CD14-positive monocyte (primary cell): Measurements from ENCODE around the gene OR8G5. TPM values are rescaled to one million over a fixed set of nuclear protein-coding genes. Genes with fewer than 3 reads are reported as not detected.

Experiments used
- DNase-seq, 3 donors: peaks; one replicate each; pipeline ENCODE4 v3.0.0-alpha.2; 2011 to 2022
- H2AFZ ChIP-seq: 2 replicates; pipeline ENCODE4 v1.6.0; 2012; ENCODE audit warnings: mild to moderate bottlenecking, low read depth, low read length, inconsistent platforms; ENCODE audit not compliant: insufficient read depth, poor library complexity, severe bottlenecking
- H3K27ac ChIP-seq, 2 donors: 1 replicate in 1 of 2; 2 replicates in 1 of 2; pipeline ENCODE4 v1.5.1; 2012 to 2013; ENCODE audit warnings: low read length in 2 of 2, control low read depth in 1 of 2, inconsistent platforms in 1 of 2, low read depth in 1 of 2, mild to moderate bottlenecking in 1 of 2
- H3K27me3 ChIP-seq, 2 donors: one replicate each; pipeline versions ENCODE4 v1.6.0 to v1.6.1; 2011 to 2013; ENCODE audit warnings: low read length in 2 of 2; ENCODE audit not compliant: control insufficient read depth in 2 of 2, insufficient read depth in 2 of 2
- H3K36me3 ChIP-seq, 2 donors: replicated peaks in 1 of 2; 1 replicate in 1 of 2; 2 replicates in 1 of 2; pipeline versions ENCODE4 v1.5.1 to v1.6.1; 2012 to 2013; ENCODE audit warnings: low read length in 2 of 2, control low read depth in 1 of 2, inconsistent platforms in 1 of 2, mild to moderate bottlenecking in 1 of 2; ENCODE audit not compliant: insufficient read depth in 2 of 2, control insufficient read depth in 1 of 2
- H3K4me1 ChIP-seq, 2 donors: 1 replicate in 1 of 2; 2 replicates in 1 of 2; pipeline versions ENCODE4 v1.5.1 to v1.6.1; 2012 to 2013; ENCODE audit warnings: low read length in 2 of 2, control low read depth in 1 of 2, inconsistent platforms in 1 of 2, mild to moderate bottlenecking in 1 of 2, moderate library complexity in 1 of 2; ENCODE audit not compliant: insufficient read depth in 2 of 2, control insufficient read depth in 1 of 2
- H3K4me2 ChIP-seq: replicated peaks from 2 replicates; pipeline ENCODE3; 2012; ENCODE audit warnings: low read length, moderate library complexity, mild to moderate bottlenecking; ENCODE audit not compliant: poor library complexity, severe bottlenecking; ENCODE audit errors: extremely low read depth
- H3K4me3 ChIP-seq, 3 experiments: fragments of 200-600 bp in 1 of 3; sonication (generic) in 1 of 3; replicated peaks in 1 of 3; 1 replicate in 2 of 3; 2 replicates in 1 of 3; pipeline ENCODE4 v1.5.1; 2011 to 2013; ENCODE audit warnings: low read length in 3 of 3, mild to moderate bottlenecking in 3 of 3, control low read depth in 2 of 3, low read depth in 2 of 3, inconsistent platforms in 1 of 3, moderate library complexity in 1 of 3
- H3K79me2 ChIP-seq: 2 replicates; pipeline ENCODE4 v1.6.0; 2012; ENCODE audit warnings: mild to moderate bottlenecking, control low read depth, inconsistent platforms, low read length, moderate library complexity; ENCODE audit not compliant: insufficient read depth
- H3K9ac ChIP-seq: 2 replicates; pipeline ENCODE4 v1.6.0; 2017; ENCODE audit warnings: low read length, mild to moderate bottlenecking; ENCODE audit not compliant: insufficient read depth, poor library complexity, severe bottlenecking
- H3K9me3 ChIP-seq, 2 donors: replicated peaks in 1 of 2; 1 replicate in 1 of 2; 2 replicates in 1 of 2; pipeline versions ENCODE4 v1.5.1 to v1.6.1; 2012 to 2013; ENCODE audit warnings: low read length in 2 of 2, control low read depth in 1 of 2; ENCODE audit not compliant: control insufficient read depth in 1 of 2, insufficient read depth in 1 of 2
- H4K20me1 ChIP-seq: 2 replicates; pipeline ENCODE4 v1.6.0; 2012; ENCODE audit warnings: mild to moderate bottlenecking, low read length, control low read depth, moderate library complexity; ENCODE audit not compliant: insufficient read depth
- H3K27ac Mint-ChIP-seq, 7 donors: one replicate each; pipeline ENCODE4 v1.8.0; 2020; ENCODE audit warnings: mild to moderate bottlenecking in 7 of 7, mixed read lengths in 7 of 7, moderate library complexity in 6 of 7, inconsistent platforms in 2 of 7
- H3K27me3 Mint-ChIP-seq, 3 donors: one replicate each; pipeline ENCODE4 v1.8.0; 2021 to 2022; ENCODE audit warnings: low read depth in 3 of 3, mild to moderate bottlenecking in 3 of 3, mixed read lengths in 3 of 3, moderate library complexity in 3 of 3, inconsistent platforms in 1 of 3
- H3K36me3 Mint-ChIP-seq, 2 donors: one replicate each; pipeline ENCODE4 v1.8.0; 2020; ENCODE audit warnings: mixed read lengths in 2 of 2, inconsistent platforms in 1 of 2, mild to moderate bottlenecking in 1 of 2
- H3K4me1 Mint-ChIP-seq: one replicate; pipeline ENCODE4 v1.8.0; 2020; ENCODE audit warnings: mild to moderate bottlenecking, mixed read lengths
- H3K4me3 Mint-ChIP-seq, 2 donors: one replicate each; pipeline ENCODE4 v1.8.0; 2020; ENCODE audit warnings: mild to moderate bottlenecking in 2 of 2, mixed read lengths in 2 of 2, moderate library complexity in 1 of 2
- H3K9me3 Mint-ChIP-seq, 7 donors: one replicate each; pipeline ENCODE4 v1.8.0; 2020 to 2022; ENCODE audit warnings: mixed read lengths in 7 of 7, mild to moderate bottlenecking in 6 of 7, moderate library complexity in 6 of 7, inconsistent platforms in 2 of 7
- CTCF ChIP-seq: fragments of 200-600 bp; IDR thresholded peaks from one replicate; pipeline ENCODE4 v1.8.0; 2022; ENCODE audit warnings: antibody characterized with exemption, mild to moderate bottlenecking
- intact Hi-C, 2 donors: fragments of 100-400 bp; cut with micrococcal nuclease; formaldehyde crosslinking; loops; one replicate each; pipeline versions ENCODE4 v1.15.0 to v1.15.1; 2023
- polyA plus RNA-seq, 3 donors: library from polyadenylated mRNA; depleted of rRNA in 1 of 3; unstranded in 2 of 3; stranded (reverse) in 1 of 3; fragments of 300-500 nt in 2 of 3; fragments of >200 nt in 1 of 3; fragmentation: Illumina TruSeq in 2 of 3; gene quantifications; 1 replicate in 2 of 3; 2 replicates in 1 of 3; pipeline ENCODE4 v1.2.3, GENCODE V29; 2012 to 2021

OR8G5 gene
- polyA plus RNA-seq, 3 donors: not detected

- no peak for DNase-seq
- Histone ChIP-seq H2AFZ (no peak overlapping the region), H3K27me3 (no peaks in the 10 kb centered on the region), H3K79me2 (no peaks in the 10 kb centered on the region), H3K27ac (no peak overlapping the region), H4K20me1 (no peaks in the 10 kb centered on the region), H3K9me3 (no peaks in the 10 kb centered on the region), H3K4me1 (no peaks in the 10 kb centered on the region), H3K4me2 (no peak overlapping the region), H3K4me3 (no peak overlapping the region), H3K36me3 (no peaks in the 10 kb centered on the region), H3K9ac (no peak overlapping the region)
- Mint-ChIP-seq H3K27ac (no peak overlapping the region), H3K4me3 (no peak overlapping the region), H3K4me1 (no peaks in the 10 kb centered on the region), H3K27me3 (no peaks in the 10 kb centered on the region), H3K9me3 (no peaks in the 10 kb centered on the region), H3K36me3 (no peaks in the 10 kb centered on the region)
- intact Hi-C loops: no loop called here
- no peak for TF ChIP-seq CTCF
Observed at GRCh38 chr11:124307093-124307492, 50.9 kb downstream of the OR8G5 start.

DNA sequence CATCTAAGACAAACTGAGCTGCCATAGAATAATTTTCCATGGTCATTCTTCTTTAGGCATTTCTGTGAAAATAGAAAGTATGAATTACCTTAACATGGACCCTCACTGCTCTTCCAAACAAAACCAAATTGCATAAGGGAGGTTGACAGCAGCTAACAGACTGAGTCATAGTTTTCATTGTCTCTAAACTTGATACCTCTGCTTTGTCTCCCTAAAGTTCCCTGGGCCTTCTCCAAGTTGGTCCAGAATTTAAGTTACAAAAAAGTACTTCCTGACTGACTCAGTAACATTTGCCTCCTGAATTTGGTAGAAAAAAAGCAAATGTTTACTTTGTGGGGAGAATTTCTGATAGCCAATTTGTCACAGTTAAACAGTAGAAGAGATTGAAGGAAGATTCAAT, 54.5 kb downstream of the OR8G5 start:
- no peaks in the 10 kb centered on the region for H4K20me1 ChIP-seq
- no peaks in the 10 kb centered on the region for H3K36me3 Mint-ChIP-seq
- H3K4me2 ChIP-seq: no peak overlapping the region
- H3K27me3 Mint-ChIP-seq: peaks cover 0 to 2% (median 0%) of the 10 kb centered on the region in 3 donors
- no peak overlapping the region for H3K27ac Mint-ChIP-seq
- no peaks in the 10 kb centered on the region for H3K27me3 ChIP-seq
- no peak overlapping the region for H3K4me3 Mint-ChIP-seq
- H3K4me3 ChIP-seq: no peak overlapping the region
- no peaks in the 10 kb centered on the region for H3K79me2 ChIP-seq
- TF ChIP-seq CTCF: no peak
- intact Hi-C loops: no loop called here
- peaks cover 0 to 5% (median 2%) of the 10 kb centered on the region in 7 donors for H3K9me3 Mint-ChIP-seq
- no peaks in the 10 kb centered on the region for H3K36me3 ChIP-seq
- H3K9ac ChIP-seq: no peak overlapping the region
- DNase-seq: no peak
- no peaks in the 10 kb centered on the region for H3K4me1 Mint-ChIP-seq
- H3K27ac ChIP-seq: no peak overlapping the region
- H2AFZ ChIP-seq: no peak overlapping the region
- H3K4me1 ChIP-seq: no peaks in the 10 kb centered on the region
- H3K9me3 ChIP-seq: no peaks in the 10 kb centered on the region
